Measurements from ENCODE around the gene GLDC.

DNA sequence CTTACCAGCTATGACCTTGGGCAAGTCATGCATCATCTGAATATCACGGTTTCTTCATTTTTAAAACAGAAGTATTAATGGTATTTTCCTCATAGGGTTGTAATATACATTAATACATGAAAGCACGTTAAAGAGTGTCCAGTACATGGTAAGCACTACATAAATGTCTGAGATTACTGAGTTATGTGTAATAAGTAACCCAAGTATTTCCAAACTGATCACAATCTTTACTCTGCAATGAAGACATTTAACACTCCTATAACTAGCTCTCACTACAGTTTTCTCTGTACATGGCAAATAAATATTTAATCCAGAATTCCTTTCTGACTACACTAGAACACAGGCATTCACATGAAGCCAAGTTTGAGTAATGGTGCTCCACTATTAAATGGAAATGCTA lies 4.0 kb downstream of the GLDC start:
- TF ChIP-seq POLR2A (IDR thresholded peaks at IDR 0.05) = no peak
- TF ChIP-seq, protein P1, sequence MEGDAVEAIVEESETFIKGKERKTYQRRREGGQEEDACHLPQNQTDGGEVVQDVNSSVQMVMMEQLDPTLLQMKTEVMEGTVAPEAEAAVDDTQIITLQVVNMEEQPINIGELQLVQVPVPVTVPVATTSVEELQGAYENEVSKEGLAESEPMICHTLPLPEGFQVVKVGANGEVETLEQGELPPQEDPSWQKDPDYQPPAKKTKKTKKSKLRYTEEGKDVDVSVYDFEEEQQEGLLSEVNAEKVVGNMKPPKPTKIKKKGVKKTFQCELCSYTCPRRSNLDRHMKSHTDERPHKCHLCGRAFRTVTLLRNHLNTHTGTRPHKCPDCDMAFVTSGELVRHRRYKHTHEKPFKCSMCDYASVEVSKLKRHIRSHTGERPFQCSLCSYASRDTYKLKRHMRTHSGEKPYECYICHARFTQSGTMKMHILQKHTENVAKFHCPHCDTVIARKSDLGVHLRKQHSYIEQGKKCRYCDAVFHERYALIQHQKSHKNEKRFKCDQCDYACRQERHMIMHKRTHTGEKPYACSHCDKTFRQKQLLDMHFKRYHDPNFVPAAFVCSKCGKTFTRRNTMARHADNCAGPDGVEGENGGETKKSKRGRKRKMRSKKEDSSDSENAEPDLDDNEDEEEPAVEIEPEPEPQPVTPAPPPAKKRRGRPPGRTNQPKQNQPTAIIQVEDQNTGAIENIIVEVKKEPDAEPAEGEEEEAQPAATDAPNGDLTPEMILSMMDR (IDR thresholded peaks at IDR 0.05) = no peak
